ENCODE measurements around the gene NUCB1.
"Not testable (repeated sequence)": the region's sequence is repeated elsewhere in the genome, so short reads cannot be mapped to it uniquely, and the experiment has no call there.

DNA sequence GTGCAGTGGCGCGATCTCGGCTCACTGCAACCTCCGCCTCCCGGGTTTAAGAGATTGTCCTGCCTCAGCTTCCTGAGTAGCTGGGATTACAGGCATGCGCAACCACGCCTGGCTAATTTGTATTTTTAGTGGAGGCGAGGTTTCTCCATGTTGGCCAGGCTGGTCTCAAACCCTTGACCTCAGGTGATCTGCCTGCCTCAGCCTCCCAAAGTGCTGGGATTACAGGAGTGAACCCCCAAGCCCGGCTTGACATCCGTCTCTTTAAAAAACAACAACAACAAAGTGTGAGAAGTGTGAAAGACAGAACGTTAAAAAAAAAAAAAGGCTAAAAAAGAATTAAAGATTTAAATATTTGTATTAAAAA lies 744 bp upstream of the NUCB1 start:
- TF ChIP-seq, protein P1, sequence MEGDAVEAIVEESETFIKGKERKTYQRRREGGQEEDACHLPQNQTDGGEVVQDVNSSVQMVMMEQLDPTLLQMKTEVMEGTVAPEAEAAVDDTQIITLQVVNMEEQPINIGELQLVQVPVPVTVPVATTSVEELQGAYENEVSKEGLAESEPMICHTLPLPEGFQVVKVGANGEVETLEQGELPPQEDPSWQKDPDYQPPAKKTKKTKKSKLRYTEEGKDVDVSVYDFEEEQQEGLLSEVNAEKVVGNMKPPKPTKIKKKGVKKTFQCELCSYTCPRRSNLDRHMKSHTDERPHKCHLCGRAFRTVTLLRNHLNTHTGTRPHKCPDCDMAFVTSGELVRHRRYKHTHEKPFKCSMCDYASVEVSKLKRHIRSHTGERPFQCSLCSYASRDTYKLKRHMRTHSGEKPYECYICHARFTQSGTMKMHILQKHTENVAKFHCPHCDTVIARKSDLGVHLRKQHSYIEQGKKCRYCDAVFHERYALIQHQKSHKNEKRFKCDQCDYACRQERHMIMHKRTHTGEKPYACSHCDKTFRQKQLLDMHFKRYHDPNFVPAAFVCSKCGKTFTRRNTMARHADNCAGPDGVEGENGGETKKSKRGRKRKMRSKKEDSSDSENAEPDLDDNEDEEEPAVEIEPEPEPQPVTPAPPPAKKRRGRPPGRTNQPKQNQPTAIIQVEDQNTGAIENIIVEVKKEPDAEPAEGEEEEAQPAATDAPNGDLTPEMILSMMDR (IDR thresholded peaks at IDR 0.05): not testable (repeated sequence)
- TF ChIP-seq, protein P2, sequence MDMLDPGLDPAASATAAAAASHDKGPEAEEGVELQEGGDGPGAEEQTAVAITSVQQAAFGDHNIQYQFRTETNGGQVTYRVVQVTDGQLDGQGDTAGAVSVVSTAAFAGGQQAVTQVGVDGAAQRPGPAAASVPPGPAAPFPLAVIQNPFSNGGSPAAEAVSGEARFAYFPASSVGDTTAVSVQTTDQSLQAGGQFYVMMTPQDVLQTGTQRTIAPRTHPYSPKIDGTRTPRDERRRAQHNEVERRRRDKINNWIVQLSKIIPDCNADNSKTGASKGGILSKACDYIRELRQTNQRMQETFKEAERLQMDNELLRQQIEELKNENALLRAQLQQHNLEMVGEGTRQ (CRISPR knock-in tag; IDR thresholded peaks at IDR 0.05): not testable (repeated sequence)
- not testable (repeated sequence) for TF ChIP-seq ZBTB21 (CRISPR knock-in tag; IDR thresholded peaks at IDR 0.05; ENCODE audit: borderline replicate concordance); ZNF138 (CRISPR knock-in tag; conservative IDR thresholded peaks at IDR 0.05); OVOL2 (CRISPR knock-in tag; IDR thresholded peaks at IDR 0.05; ENCODE audit: borderline replicate concordance); CREM (CRISPR knock-in tag; IDR thresholded peaks at IDR 0.05); JUN (CRISPR knock-in tag; IDR thresholded peaks at IDR 0.05)
- TF ChIP-seq, protein P3, sequence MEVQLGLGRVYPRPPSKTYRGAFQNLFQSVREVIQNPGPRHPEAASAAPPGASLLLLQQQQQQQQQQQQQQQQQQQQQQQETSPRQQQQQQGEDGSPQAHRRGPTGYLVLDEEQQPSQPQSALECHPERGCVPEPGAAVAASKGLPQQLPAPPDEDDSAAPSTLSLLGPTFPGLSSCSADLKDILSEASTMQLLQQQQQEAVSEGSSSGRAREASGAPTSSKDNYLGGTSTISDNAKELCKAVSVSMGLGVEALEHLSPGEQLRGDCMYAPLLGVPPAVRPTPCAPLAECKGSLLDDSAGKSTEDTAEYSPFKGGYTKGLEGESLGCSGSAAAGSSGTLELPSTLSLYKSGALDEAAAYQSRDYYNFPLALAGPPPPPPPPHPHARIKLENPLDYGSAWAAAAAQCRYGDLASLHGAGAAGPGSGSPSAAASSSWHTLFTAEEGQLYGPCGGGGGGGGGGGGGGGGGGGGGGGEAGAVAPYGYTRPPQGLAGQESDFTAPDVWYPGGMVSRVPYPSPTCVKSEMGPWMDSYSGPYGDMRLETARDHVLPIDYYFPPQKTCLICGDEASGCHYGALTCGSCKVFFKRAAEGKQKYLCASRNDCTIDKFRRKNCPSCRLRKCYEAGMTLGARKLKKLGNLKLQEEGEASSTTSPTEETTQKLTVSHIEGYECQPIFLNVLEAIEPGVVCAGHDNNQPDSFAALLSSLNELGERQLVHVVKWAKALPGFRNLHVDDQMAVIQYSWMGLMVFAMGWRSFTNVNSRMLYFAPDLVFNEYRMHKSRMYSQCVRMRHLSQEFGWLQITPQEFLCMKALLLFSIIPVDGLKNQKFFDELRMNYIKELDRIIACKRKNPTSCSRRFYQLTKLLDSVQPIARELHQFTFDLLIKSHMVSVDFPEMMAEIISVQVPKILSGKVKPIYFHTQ (CRISPR knock-in tag; IDR thresholded peaks at IDR 0.05): not testable (repeated sequence)

Measured in WTC11 (cell line).